HG02885 (cell line): ENCODE data around the gene CITED2.
A peak's percentile ranks its signal among the peaks of the same experiment; 100 is the strongest.

Experiments used
- ATAC-seq: cut with Tn5 transposase; IDR thresholded peaks from one replicate; pipeline ENCODE4 v1.9.1; 2021; ENCODE audit warnings: mild to moderate bottlenecking; ENCODE audit not compliant: unreplicated experiment, poor library complexity

Gene CITED2

GRCh38 chr6:139388384-139388783 lies 13.9 kb upstream of the CITED2 start:
- no peak for ATAC-seq

DNA sequence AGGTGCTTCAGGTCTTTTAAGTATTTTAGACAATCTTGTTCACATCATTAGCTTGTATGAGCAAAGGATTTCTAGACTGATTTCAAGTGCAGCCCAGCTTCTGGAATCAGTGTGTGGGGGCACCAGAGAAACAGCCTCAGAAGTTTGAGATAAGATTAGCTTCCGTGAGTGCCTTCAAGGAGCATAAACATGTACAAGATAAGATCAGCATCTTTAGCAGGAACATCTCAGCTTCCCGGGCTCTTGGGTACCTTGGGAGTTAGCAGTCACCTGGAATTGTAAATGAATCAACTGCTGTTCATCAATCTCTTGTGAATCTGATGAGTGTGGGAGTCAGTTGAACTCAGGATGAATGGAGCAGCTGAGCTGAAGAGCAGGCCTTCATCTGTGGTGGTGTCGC lies 12.0 kb upstream of the CITED2 start:
- no peak for ATAC-seq

GRCh38 chr6:139381216-139381865 lies 6.9 kb upstream of the CITED2 start:
- ATAC-seq = no peak

DNA sequence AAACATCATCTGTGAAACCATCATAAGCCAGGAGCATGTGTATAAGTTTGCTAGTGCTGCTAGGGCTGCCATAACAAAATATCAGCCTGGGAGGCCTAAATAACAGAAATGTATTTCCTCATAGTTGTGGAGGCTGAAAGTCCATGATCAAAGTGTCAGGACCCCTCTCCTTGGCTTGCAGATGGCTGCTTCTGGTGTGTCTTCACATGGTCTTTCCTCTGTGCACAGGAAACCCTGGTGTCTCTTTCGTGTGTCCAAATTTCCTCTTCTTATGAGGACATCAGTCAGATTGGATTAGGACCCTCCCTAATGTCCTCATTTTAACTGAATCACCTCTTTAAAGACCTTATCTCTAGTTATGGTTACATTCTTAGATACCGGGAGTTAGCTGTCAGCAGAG lies 6.2 kb upstream of the CITED2 start:
- no peak for ATAC-seq

DNA sequence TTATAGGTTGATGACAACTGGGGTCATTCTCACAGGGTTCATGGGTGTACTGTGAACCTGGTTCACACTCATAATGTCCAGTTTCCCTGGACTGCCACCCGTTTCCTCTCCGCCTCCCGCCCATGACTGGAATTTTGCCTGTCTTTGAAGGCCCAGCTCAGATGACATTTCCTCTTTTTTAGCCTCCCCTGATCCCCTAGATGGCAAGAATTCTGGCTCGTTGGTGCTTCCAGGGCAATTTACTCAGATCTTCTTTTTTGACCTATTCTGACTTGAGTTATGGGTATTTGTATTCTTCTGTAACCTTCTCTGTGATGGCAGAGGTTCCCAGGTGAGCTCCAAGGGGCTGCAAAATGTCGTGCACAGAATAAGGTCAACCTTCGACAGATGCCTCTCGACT lies 5.7 kb upstream of the CITED2 start:
- no peak for ATAC-seq

- no peak for ATAC-seq
These were observed 4.5 kb upstream of the CITED2 start for GRCh38 chr6:139378882-139379341.

GRCh38 chr6:139378226-139378625 lies 3.8 kb upstream of the CITED2 start:
- no peak for ATAC-seq

- ATAC-seq = no peak
These were observed 2.3 kb upstream of the CITED2 start for GRCh38 chr6:139376604-139377218.

- ATAC-seq = no peak
These were observed 1.5 kb upstream of the CITED2 start for GRCh38 chr6:139376017-139376330.

GRCh38 chr6:139375226-139376016 lies 973 bp upstream of the CITED2 start:
- peak; percentile 63 for ATAC-seq

GRCh38 chr6:139373928-139374356 lies 506 bp downstream of the CITED2 start:
- ATAC-seq = peak; percentile 5

DNA sequence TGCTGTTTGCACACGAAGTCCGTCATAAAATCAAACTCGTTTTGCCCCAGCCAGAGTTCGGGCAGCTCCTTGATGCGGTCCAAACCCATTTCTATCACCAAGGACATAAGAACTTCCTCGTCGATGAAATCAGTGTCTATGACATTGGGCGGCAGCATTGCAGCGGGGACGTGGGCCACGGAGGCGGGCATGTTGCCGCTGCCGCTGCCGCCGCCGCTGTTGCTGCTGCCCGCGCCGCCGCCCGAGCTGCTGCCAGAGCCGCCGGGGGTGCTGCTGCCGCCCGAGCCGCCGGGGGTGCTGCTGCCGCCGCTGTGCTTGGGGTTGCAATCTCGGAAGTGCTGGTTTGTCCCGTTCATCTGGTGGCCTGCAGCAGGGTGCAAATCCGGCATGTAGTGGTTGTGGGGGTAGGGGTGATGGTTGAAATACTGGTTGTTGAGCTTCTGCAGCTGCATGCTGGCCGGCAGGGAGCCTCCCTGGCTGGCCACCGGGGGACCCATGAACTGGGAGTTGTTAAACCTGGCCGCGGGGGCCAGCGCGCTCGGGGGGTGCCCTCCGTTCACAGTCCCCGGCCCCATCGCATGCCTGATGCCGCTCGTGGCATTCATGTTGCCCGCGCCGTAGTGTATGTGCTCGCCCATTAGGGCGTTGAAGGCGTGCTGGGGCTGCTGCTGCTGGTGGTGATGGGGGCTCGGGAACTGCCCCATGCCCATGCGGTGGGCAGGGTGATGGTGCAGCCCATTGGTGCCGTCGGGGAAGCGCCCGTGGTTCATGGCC lies 1.1 kb downstream of the CITED2 start:
- ATAC-seq = peak; percentile 24

GRCh38 chr6:139372326-139373153 lies 1.9 kb downstream of the CITED2 start:
- no peak for ATAC-seq

DNA sequence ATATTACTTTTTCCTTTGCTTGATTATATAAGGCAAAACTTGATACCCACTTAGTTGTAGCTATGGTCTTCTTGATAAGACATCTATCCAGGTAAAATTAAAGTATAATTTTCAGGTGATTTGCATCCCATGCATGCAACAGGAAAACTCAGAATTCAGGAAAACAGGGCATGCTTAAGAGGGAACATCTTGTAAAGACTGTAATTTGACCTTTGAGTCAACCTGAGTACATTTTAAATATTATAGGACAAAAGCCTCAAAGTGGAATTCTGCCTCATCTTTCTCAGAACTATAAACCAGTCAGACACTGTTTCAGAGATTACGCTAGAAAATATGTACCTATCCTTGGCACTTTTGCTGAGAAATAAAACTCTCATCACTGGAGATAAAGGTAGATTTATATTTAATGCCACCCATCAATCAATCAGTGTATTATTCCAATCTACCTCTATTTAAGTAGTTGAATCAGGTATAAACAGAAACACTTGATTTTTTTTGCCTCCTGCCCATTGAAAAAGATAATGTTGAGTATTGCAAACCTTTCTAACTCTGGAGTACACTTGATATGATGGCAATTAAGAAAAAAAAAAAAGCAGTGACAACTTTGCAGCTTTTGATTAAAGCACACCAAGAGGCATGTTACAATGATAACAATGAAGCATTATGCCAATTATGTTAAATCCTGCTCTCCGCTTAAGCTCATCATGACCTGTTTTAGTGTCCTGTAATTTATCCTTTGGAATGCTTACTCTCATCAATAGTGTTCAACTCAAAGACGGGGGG lies 2.8 kb downstream of the CITED2 start:
- ATAC-seq = no peak

DNA sequence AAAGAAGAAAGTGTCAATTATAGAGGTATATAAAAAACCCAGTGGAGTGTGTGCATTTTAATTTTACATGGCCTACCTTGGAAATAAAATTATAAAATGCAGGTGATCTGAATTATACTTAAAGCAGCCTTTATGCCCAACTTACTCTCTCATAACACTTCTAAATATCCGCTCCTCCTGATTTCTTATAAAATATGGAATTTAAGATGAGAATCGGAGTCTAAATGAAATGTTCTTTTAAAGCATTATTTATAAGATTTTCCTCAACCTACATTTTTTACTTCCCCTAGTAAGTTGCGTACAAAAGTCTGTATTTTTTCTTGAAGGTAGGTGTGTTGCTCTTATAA lies 3.5 kb downstream of the CITED2 start:
- ATAC-seq = no peak

- ATAC-seq = no peak
These were observed 4.0 kb downstream of the CITED2 start for GRCh38 chr6:139370283-139370998.

DNA sequence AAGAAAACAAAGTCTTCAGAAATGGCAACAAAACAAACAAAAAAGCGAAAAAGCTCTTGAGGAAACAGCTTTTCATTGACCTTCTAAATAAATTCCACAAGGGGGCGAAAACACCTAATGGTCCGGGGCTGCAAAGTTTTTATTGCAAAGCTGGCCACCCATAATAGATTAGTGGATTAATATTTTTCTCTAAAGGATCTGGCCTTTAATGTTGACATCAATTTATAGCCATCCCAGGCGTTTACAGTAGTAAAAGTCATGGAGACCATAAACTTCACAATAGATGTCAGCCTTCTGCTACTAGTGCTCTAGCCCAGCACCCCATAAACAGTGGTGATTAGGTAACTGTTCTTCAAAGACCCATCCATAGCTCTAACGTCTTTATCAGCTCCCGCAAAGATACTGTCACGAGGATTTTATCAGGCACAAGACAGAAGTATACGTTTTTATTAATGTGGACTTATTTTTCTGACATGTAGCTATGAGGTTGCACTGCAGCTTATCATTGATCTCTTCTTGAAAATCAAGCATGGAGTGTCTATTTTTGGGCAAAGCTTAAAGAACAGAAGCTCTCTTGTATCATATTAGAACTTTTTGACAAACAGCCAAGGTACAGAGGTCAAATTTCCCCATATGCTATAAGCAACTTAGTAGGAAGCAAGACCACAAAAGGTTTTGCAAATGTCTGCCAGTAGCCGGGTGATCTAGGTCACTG lies 4.7 kb downstream of the CITED2 start:
- ATAC-seq = no peak

DNA sequence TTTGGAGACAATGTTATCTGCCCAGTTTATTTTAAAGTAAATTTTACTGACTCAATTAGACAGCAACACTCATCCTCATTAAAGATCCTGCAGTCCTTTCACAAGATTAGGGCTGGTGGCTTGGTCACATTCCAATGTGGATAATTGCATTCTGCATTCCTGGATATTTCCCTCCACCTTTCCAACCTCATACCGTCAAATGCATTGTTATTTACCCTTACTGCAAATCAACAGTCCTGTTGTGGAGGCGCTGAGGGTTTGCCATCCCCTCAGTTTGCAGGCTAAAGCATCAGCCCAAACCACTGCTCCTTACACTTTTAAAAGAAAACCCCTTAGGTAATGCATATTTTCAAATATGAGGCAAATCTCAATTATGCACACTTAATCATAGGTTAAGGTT lies 5.4 kb downstream of the CITED2 start:
- no peak for ATAC-seq
